GM23338 (cell line): Measurements from ENCODE around the gene MAP4.

ENCODE experiments used
- EZH2 ChIP-seq: fragments of 200-600 bp; sonication (generic); IDR thresholded peaks from one replicate; pipeline ENCODE4 v1.8.0; 2017; ENCODE audit warnings: antibody characterized with exemption, mild to moderate bottlenecking, low read depth; ENCODE audit not compliant: unreplicated experiment
- TF ChIP-seq, protein P1 (sequence below), 2 experiments: fragments of 200-600 bp in 1 of 2; sonication (generic) in 1 of 2; conservative IDR thresholded peaks; 2 replicates each; pipeline versions ENCODE4 v1.5.1 to v1.6.1; 2016 to 2017; ENCODE audit warnings: antibody characterized with exemption in 2 of 2, low read depth in 2 of 2, mild to moderate bottlenecking in 2 of 2, moderate library complexity in 1 of 2

DNA sequence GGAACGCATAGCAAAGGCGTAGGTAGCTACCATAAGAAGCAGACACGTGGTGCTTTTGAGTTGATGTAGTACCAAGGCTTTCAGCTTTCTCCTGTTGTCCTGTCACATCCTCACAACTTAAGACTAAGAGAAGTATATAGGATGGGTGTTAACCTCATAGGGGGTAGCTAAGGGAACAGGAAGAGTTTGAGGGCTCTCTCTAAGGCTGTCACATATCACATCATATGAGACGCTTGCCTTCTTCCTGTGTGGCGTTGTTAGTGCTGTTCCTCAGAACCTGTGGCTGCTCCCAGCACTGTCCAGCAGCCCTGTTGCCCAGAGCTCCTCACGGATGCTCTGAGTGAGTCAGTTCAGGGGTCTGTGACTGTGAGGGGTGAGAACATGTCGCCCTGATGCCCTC lies 198.6 kb downstream of the MAP4 start:
- TF ChIP-seq, protein P1, sequence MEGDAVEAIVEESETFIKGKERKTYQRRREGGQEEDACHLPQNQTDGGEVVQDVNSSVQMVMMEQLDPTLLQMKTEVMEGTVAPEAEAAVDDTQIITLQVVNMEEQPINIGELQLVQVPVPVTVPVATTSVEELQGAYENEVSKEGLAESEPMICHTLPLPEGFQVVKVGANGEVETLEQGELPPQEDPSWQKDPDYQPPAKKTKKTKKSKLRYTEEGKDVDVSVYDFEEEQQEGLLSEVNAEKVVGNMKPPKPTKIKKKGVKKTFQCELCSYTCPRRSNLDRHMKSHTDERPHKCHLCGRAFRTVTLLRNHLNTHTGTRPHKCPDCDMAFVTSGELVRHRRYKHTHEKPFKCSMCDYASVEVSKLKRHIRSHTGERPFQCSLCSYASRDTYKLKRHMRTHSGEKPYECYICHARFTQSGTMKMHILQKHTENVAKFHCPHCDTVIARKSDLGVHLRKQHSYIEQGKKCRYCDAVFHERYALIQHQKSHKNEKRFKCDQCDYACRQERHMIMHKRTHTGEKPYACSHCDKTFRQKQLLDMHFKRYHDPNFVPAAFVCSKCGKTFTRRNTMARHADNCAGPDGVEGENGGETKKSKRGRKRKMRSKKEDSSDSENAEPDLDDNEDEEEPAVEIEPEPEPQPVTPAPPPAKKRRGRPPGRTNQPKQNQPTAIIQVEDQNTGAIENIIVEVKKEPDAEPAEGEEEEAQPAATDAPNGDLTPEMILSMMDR (conservative IDR thresholded peaks at IDR 0.05; ENCODE audit: low read depth in 2 of 2), result no peak
- no peak for TF ChIP-seq EZH2
